Nephron (organoid): ENCODE measurements around the gene RHCG.
A peak's percentile ranks its signal among the peaks of the same experiment; 100 is the strongest.

Source experiments
- H3K27ac Mint-ChIP-seq, 3 experiments: 2 replicates each; pipeline ENCODE4 v1.8.0; 2020; ENCODE audit warnings: mixed read lengths in 3 of 3, mild to moderate bottlenecking in 2 of 3, moderate library complexity in 1 of 3
- H3K27me3 Mint-ChIP-seq: 2 replicates; pipeline ENCODE4 v1.8.0; 2021; ENCODE audit warnings: low read depth, mild to moderate bottlenecking, moderate library complexity, mixed read lengths
- H3K36me3 Mint-ChIP-seq: 2 replicates; pipeline ENCODE4 v1.8.0; 2020; ENCODE audit warnings: low read depth, mixed read lengths
- H3K4me1 Mint-ChIP-seq: 2 replicates; pipeline ENCODE4 v1.8.0; 2020; ENCODE audit warnings: mixed read lengths
- H3K4me3 Mint-ChIP-seq, 3 experiments: 2 replicates each; pipeline ENCODE4 v1.8.0; 2020; ENCODE audit warnings: mild to moderate bottlenecking in 3 of 3, mixed read lengths in 3 of 3, moderate library complexity in 2 of 3
- H3K9me3 Mint-ChIP-seq: 2 replicates; pipeline ENCODE4 v1.8.0; 2020; ENCODE audit warnings: mixed read lengths
- CTCF ChIP-seq, 3 experiments: fragments of 200-600 bp; sonication (generic); IDR thresholded peaks; one replicate each; pipeline ENCODE4 v1.5.0; 2021; ENCODE audit warnings: antibody characterized with exemption in 3 of 3; ENCODE audit not compliant: unreplicated experiment in 3 of 3

The RHCG gene

GRCh38 chr15:89444241-89445225 lies 51.9 kb downstream of the RHCG start:
- Mint-ChIP-seq H3K36me3 (no peaks in the 10 kb centered on the region), H3K4me1 (peaks cover 5% of the 10 kb centered on the region), H3K9me3 (no peaks in the 10 kb centered on the region), H3K27ac (no peak overlapping the region), H3K4me3 (no peak overlapping the region), H3K27me3 (peaks cover 44% of the 10 kb centered on the region)
- TF ChIP-seq CTCF (IDR thresholded peaks at IDR 0.05; ENCODE audit: unreplicated experiment in 3 of 3): no peak

- peaks cover 5% of the 10 kb centered on the region for H3K4me1 Mint-ChIP-seq
- no peak overlapping the region for H3K4me3 Mint-ChIP-seq
- H3K9me3 Mint-ChIP-seq: no peaks in the 10 kb centered on the region
- H3K27ac Mint-ChIP-seq: no peak overlapping the region
- H3K27me3 Mint-ChIP-seq: peaks cover 44% of the 10 kb centered on the region
- H3K36me3 Mint-ChIP-seq: no peaks in the 10 kb centered on the region
- TF ChIP-seq CTCF (IDR thresholded peaks at IDR 0.05; ENCODE audit: unreplicated experiment in 3 of 3): no peak
Observed at GRCh38 chr15:89443581-89443980, 52.8 kb downstream of the RHCG start.

- Mint-ChIP-seq H3K4me1 (peaks cover 5% of the 10 kb centered on the region), H3K9me3 (no peaks in the 10 kb centered on the region), H3K4me3 (no peak overlapping the region), H3K27ac (no peak overlapping the region), H3K27me3 (peaks cover 45% of the 10 kb centered on the region), H3K36me3 (no peaks in the 10 kb centered on the region)
- peak; percentile 34 to 63 (median 46) for TF ChIP-seq CTCF (IDR thresholded peaks at IDR 0.05; ENCODE audit: unreplicated experiment in 3 of 3)
Observed at GRCh38 chr15:89442671-89443307, 53.6 kb downstream of the RHCG start.

- no peak overlapping the region for H3K27ac Mint-ChIP-seq
- no peak for TF ChIP-seq CTCF (IDR thresholded peaks at IDR 0.05; ENCODE audit: unreplicated experiment in 3 of 3)
- H3K4me3 Mint-ChIP-seq: no peak overlapping the region
- H3K9me3 Mint-ChIP-seq: no peaks in the 10 kb centered on the region
- peaks cover 48% of the 10 kb centered on the region for H3K27me3 Mint-ChIP-seq
- H3K4me1 Mint-ChIP-seq: peaks cover 5% of the 10 kb centered on the region
- no peaks in the 10 kb centered on the region for H3K36me3 Mint-ChIP-seq
Observed at GRCh38 chr15:89442155-89442554, 54.2 kb downstream of the RHCG start.

- no peak for TF ChIP-seq CTCF (IDR thresholded peaks at IDR 0.05; ENCODE audit: unreplicated experiment in 3 of 3)
Observed at GRCh38 chr15:89441295-89441812, 55.0 kb downstream of the RHCG start.

More at GRCh38 chr15:89441295-89441812, 55.0 kb downstream of the RHCG start:
- H3K4me3 Mint-ChIP-seq: no peak overlapping the region
- peaks cover 5% of the 10 kb centered on the region for H3K4me1 Mint-ChIP-seq
- no peak overlapping the region for H3K27ac Mint-ChIP-seq
- H3K9me3 Mint-ChIP-seq: no peaks in the 10 kb centered on the region
- no peaks in the 10 kb centered on the region for H3K36me3 Mint-ChIP-seq
- H3K27me3 Mint-ChIP-seq: peaks cover 54% of the 10 kb centered on the region
